ENCODE data around the gene SHB.

Gene SHB

DNA sequence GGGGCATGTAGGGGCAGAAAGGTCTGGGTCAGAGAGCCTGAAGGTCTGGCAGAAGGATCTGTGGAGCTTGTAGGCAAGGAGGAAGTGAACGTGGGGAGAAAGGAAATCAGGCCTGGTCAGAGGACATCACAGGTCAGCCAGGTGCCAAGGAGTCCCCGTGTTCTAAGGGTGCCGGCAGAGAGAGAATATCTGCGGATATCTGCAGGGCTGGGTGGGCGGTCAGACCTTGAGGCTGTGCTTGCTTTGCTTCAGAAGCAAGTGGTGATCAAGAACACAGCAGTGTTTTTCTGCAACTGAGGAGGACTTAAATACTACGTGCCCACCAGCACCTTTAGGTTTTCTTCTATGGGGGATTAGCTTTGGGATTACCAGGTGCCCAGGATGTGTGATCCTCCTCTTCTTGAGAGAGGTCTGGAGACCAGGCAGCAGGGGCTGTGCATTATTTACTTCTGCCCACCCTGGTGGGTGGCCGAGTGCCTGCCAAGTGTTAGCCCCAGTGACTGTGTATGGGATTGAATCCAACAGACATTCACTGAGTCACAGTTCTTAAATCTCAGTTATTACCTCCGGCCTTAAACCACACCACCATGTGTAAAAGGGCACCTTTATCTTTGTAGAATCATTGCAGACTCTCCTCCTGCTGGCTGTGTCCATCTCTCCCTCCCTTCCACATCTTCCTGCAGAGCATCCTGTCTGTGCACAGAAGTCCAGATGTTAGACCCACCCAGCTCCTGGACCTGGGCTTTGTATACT lies 12.5 kb upstream of the SHB start:
- Histone ChIP-seq H3K36me3 (ENCODE audit: control insufficient read depth in 4 of 4, insufficient read depth in 4 of 4, low read length in 3 of 4) (no peaks in the 10 kb centered on the region), H3K27me3 (replicated peaks in 2 of 5; ENCODE audit: control insufficient read depth in 4 of 5, insufficient read depth in 5 of 5, low read length in 4 of 5) (no peaks in the 10 kb centered on the region), H3K4me1 (ENCODE audit: control extremely low read depth in 1 of 4, control insufficient read depth in 4 of 4, insufficient read depth in 4 of 4, low read length in 3 of 4) (peaks cover 0 to 17% (median 2%) of the 10 kb centered on the region in 4 experiments), H3K9me3 (ENCODE audit: control extremely low read depth in 1 of 5, control insufficient read depth in 4 of 5, insufficient read depth in 2 of 5, low read depth in 1 of 5, low read length in 4 of 5) (no peaks in the 10 kb centered on the region), H3K27ac (ENCODE audit: insufficient read depth in 1 of 2, low read depth in 1 of 2, low read length in 2 of 2, poor library complexity in 1 of 2, severe bottlenecking in 2 of 2) (no peak overlapping the region), H3K4me3 (ENCODE audit: control insufficient read depth in 1 of 7, extremely low read depth in 1 of 7, insufficient read depth in 4 of 7, low read depth in 2 of 7, low read length in 6 of 7) (no peak overlapping the region)
- 80% methylated on average over 7 of the region's 8 CpGs for WGBS (ENCODE audit: insufficient coverage)
- ChIA-PET POLR2A (no interaction called here), CTCF (interaction anchor here (0.9 to 2.5 kb wide), 5 partner anchors 8 to 183 kb away, joined by 3 to 8 read pairs (median 4); no protein-coding TSS in a partner anchor)
- no peak for DNase-seq

GRCh38 chr9:38079461-38080031 lies 10.5 kb upstream of the SHB start:
- DNase-seq = peak in 2 of 3 donors; percentile 21 to 23
- Histone ChIP-seq H3K4me1 (ENCODE audit: control extremely low read depth in 1 of 4, control insufficient read depth in 4 of 4, insufficient read depth in 4 of 4, low read length in 3 of 4) (peaks cover 0 to 16% (median 3%) of the 10 kb centered on the region in 4 experiments), H3K9me3 (ENCODE audit: control extremely low read depth in 1 of 5, control insufficient read depth in 4 of 5, insufficient read depth in 2 of 5, low read depth in 1 of 5, low read length in 4 of 5) (no peaks in the 10 kb centered on the region), H3K27me3 (replicated peaks in 2 of 5; ENCODE audit: control insufficient read depth in 4 of 5, insufficient read depth in 5 of 5, low read length in 4 of 5) (no peaks in the 10 kb centered on the region), H3K36me3 (ENCODE audit: control insufficient read depth in 4 of 4, insufficient read depth in 4 of 4, low read length in 3 of 4) (no peaks in the 10 kb centered on the region), H3K27ac (ENCODE audit: insufficient read depth in 1 of 2, low read depth in 1 of 2, low read length in 2 of 2, poor library complexity in 1 of 2, severe bottlenecking in 2 of 2) (no peak overlapping the region), H3K4me3 (ENCODE audit: control insufficient read depth in 1 of 7, extremely low read depth in 1 of 7, insufficient read depth in 4 of 7, low read depth in 2 of 7, low read length in 6 of 7) (no peak overlapping the region)
- WGBS (ENCODE audit: insufficient coverage) = 77% methylated on average over 8 of the region's 11 CpGs
- ChIA-PET CTCF (interaction anchor here (0.6 to 2.5 kb wide), 4 partner anchors 8 to 169 kb away, joined by 3 to 8 read pairs (median 5); no protein-coding TSS in a partner anchor), POLR2A (no interaction called here)

GRCh38 chr9:38075272-38075671 lies 6.2 kb upstream of the SHB start:
- H3K4me1 ChIP-seq (ENCODE audit: control extremely low read depth in 1 of 4, control insufficient read depth in 4 of 4, insufficient read depth in 4 of 4, low read length in 3 of 4) = peaks cover 0 to 25% (median 13%) of the 10 kb centered on the region in 4 experiments
- H3K36me3 ChIP-seq (ENCODE audit: control insufficient read depth in 4 of 4, insufficient read depth in 4 of 4, low read length in 3 of 4) = no peaks in the 10 kb centered on the region
- H3K9me3 ChIP-seq (ENCODE audit: control extremely low read depth in 1 of 5, control insufficient read depth in 4 of 5, insufficient read depth in 2 of 5, low read depth in 1 of 5, low read length in 4 of 5) = no peaks in the 10 kb centered on the region
- ChIA-PET CTCF (interaction anchor here (1.6 to 2.0 kb wide), 3 partner anchors 13 to 161 kb away, joined by 4 to 6 read pairs (median 6); no protein-coding TSS in a partner anchor), POLR2A (no interaction called here)
- DNase-seq = no peak
- H3K4me3 ChIP-seq (ENCODE audit: control insufficient read depth in 1 of 7, extremely low read depth in 1 of 7, insufficient read depth in 4 of 7, low read depth in 2 of 7, low read length in 6 of 7) = no peak overlapping the region
- WGBS (ENCODE audit: insufficient coverage) = 98% methylated on average over 32 of the region's 34 CpGs
- no peak overlapping the region for H3K27ac ChIP-seq (ENCODE audit: insufficient read depth in 1 of 2, low read depth in 1 of 2, low read length in 2 of 2, poor library complexity in 1 of 2, severe bottlenecking in 2 of 2)
- no peaks in the 10 kb centered on the region for H3K27me3 ChIP-seq (replicated peaks in 2 of 5; ENCODE audit: control insufficient read depth in 4 of 5, insufficient read depth in 5 of 5, low read length in 4 of 5)

DNA sequence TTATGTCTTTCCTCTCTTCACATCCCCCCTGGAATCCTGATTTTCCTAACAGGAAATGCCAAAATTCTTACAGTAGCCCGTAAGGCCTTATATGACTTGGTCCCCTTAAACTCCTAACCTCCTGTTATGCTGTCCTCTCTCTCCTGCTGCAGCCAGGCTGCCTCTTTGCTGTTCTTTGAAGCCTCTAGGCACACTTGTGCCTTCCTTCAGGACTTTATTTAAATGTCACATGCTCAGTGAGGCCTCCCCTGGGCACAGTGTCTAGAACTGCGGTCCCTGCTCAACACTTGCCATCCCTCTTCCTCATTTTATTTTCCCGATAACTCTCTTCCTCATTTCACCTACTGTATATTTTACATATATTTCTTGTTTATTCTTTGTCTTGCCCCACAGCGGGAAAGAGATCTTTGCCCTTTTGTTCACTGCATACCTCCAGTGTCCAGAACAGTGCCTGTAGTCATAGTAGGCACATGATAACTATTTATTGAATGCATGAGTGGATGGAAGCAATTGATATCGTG lies 5.5 kb upstream of the SHB start:
- Histone ChIP-seq H3K9me3 (ENCODE audit: control extremely low read depth in 1 of 5, control insufficient read depth in 4 of 5, insufficient read depth in 2 of 5, low read depth in 1 of 5, low read length in 4 of 5) (no peaks in the 10 kb centered on the region), H3K27ac (ENCODE audit: insufficient read depth in 1 of 2, low read depth in 1 of 2, low read length in 2 of 2, poor library complexity in 1 of 2, severe bottlenecking in 2 of 2) (no peak overlapping the region), H3K36me3 (ENCODE audit: control insufficient read depth in 4 of 4, insufficient read depth in 4 of 4, low read length in 3 of 4) (no peaks in the 10 kb centered on the region), H3K4me3 (ENCODE audit: control insufficient read depth in 1 of 7, extremely low read depth in 1 of 7, insufficient read depth in 4 of 7, low read depth in 2 of 7, low read length in 6 of 7) (no peak overlapping the region), H3K27me3 (replicated peaks in 2 of 5; ENCODE audit: control insufficient read depth in 4 of 5, insufficient read depth in 5 of 5, low read length in 4 of 5) (no peaks in the 10 kb centered on the region), H3K4me1 (ENCODE audit: control extremely low read depth in 1 of 4, control insufficient read depth in 4 of 4, insufficient read depth in 4 of 4, low read length in 3 of 4) (peaks cover 0 to 33% (median 20%) of the 10 kb centered on the region in 4 experiments)
- peak in 1 of 3 donors; percentile 17 for DNase-seq
- WGBS (ENCODE audit: insufficient coverage) = 55% methylated on average over 3 of the region's 5 CpGs
- ChIA-PET POLR2A (no interaction called here), CTCF (interaction anchor here (1.4 to 2.0 kb wide), 3 partner anchors 12 to 160 kb away, joined by 3 to 6 read pairs (median 4); no protein-coding TSS in a partner anchor)

GRCh38 chr9:38073882-38074281 lies 4.9 kb upstream of the SHB start:
- H3K4me3 ChIP-seq (ENCODE audit: control insufficient read depth in 1 of 7, extremely low read depth in 1 of 7, insufficient read depth in 4 of 7, low read depth in 2 of 7, low read length in 6 of 7) = no peak overlapping the region

GRCh38 chr9:38071470-38072134 lies 2.6 kb upstream of the SHB start:
- Histone ChIP-seq H3K36me3 (ENCODE audit: control insufficient read depth in 4 of 4, insufficient read depth in 4 of 4, low read length in 3 of 4) (no peaks in the 10 kb centered on the region), H3K9me3 (ENCODE audit: control extremely low read depth in 1 of 5, control insufficient read depth in 4 of 5, insufficient read depth in 2 of 5, low read depth in 1 of 5, low read length in 4 of 5) (no peaks in the 10 kb centered on the region), H3K27me3 (replicated peaks in 2 of 5; ENCODE audit: control insufficient read depth in 4 of 5, insufficient read depth in 5 of 5, low read length in 4 of 5) (peaks cover 0 to 13% (median 3%) of the 10 kb centered on the region in 5 experiments), H3K4me3 (ENCODE audit: control insufficient read depth in 1 of 7, extremely low read depth in 1 of 7, insufficient read depth in 4 of 7, low read depth in 2 of 7, low read length in 6 of 7) (no peak overlapping the region), H3K4me1 (ENCODE audit: control extremely low read depth in 1 of 4, control insufficient read depth in 4 of 4, insufficient read depth in 4 of 4, low read length in 3 of 4) (peaks cover 0 to 58% (median 42%) of the 10 kb centered on the region in 4 experiments), H3K27ac (ENCODE audit: insufficient read depth in 1 of 2, low read depth in 1 of 2, low read length in 2 of 2, poor library complexity in 1 of 2, severe bottlenecking in 2 of 2) (no peak overlapping the region)
- POLR2A ChIA-PET = interaction anchor here (0.6 to 1.2 kb wide), 2 partner anchors 9 to 168 kb away, joined by 3 read pairs; no protein-coding TSS in a partner anchor
- CTCF ChIA-PET = interaction anchor here (0.6 to 5.3 kb wide), 6 partner anchors 9 to 190 kb away, joined by 3 to 32 read pairs (median 6); no protein-coding TSS in a partner anchor
- WGBS (ENCODE audit: insufficient coverage) = 45% methylated on average over 4 of the region's 7 CpGs
- no peak for DNase-seq

More at GRCh38 chr9:38073882-38074281, 4.9 kb upstream of the SHB start:
- no peaks in the 10 kb centered on the region for H3K27me3 ChIP-seq (replicated peaks in 2 of 5; ENCODE audit: control insufficient read depth in 4 of 5, insufficient read depth in 5 of 5, low read length in 4 of 5)
- peaks cover 0 to 35% (median 22%) of the 10 kb centered on the region in 4 experiments for H3K4me1 ChIP-seq (ENCODE audit: control extremely low read depth in 1 of 4, control insufficient read depth in 4 of 4, insufficient read depth in 4 of 4, low read length in 3 of 4)
- ChIA-PET POLR2A (no interaction called here), CTCF (interaction anchor here (0.7 to 1.4 kb wide), 2 partner anchors 13 to 160 kb away, joined by 3 read pairs; no protein-coding TSS in a partner anchor)
- 100% methylated on average over 2 of the region's 3 CpGs for WGBS (ENCODE audit: insufficient coverage)
- H3K36me3 ChIP-seq (ENCODE audit: control insufficient read depth in 4 of 4, insufficient read depth in 4 of 4, low read length in 3 of 4) = no peaks in the 10 kb centered on the region
- no peaks in the 10 kb centered on the region for H3K9me3 ChIP-seq (ENCODE audit: control extremely low read depth in 1 of 5, control insufficient read depth in 4 of 5, insufficient read depth in 2 of 5, low read depth in 1 of 5, low read length in 4 of 5)
- no peak for DNase-seq
- H3K27ac ChIP-seq (ENCODE audit: insufficient read depth in 1 of 2, low read depth in 1 of 2, low read length in 2 of 2, poor library complexity in 1 of 2, severe bottlenecking in 2 of 2) = no peak overlapping the region
